RCC 7860 (cell line): ENCODE results near the gene FIZ1.
"Not testable (repeated sequence)": the region's sequence is repeated elsewhere in the genome, so short reads cannot be mapped to it uniquely, and the experiment has no call there.

Source experiments
- DNase-seq: peaks from one replicate; pipeline ENCODE4 v3.0.0-alpha.2; 2015; ENCODE audit warnings: low spot score
- FAIRE-seq: peaks from 2 replicates; lab custom pipeline; 2012; peaks lifted over from hg19 to GRCh38; lab: Jason Lieb, UNC

FIZ1 gene

DNA sequence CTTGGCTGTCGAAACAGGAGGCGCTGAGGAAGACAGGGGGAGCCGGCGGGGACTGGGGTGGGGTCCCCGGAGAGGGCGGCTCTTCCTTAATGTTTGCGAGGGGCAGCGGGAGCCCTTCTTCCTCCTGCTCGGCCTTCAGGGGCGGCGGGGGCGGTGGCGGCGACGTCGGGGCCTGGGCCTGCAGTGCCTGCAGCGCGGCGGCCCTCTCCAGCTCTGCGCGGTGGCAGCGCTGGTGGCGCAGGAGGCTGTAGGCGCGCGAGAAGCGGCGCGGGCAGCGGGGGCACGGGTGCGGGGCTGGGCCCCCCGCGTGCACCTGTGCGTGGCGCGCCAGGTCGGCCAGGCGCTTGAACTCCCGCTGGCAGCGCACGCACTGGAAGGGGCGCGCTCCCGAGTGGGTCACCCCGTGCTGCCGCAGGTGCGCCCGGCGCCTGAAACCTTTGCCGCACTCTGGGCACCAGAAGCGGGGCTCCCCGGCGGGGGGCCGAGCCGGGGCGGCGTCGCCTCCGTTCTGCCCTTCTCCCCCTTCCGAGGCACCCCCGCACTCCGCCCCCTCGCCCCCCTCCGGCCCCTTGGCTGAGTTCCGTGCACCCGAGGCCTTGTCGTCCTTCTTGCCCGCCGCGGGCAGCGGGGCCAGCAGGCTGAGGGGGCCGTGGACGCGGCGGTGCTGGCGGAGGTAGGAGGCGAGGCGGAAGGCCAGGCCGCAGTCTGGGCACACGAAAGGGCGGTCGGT lies 21.1 kb downstream of the FIZ1 start:
- FAIRE-seq, result no peak

DNA sequence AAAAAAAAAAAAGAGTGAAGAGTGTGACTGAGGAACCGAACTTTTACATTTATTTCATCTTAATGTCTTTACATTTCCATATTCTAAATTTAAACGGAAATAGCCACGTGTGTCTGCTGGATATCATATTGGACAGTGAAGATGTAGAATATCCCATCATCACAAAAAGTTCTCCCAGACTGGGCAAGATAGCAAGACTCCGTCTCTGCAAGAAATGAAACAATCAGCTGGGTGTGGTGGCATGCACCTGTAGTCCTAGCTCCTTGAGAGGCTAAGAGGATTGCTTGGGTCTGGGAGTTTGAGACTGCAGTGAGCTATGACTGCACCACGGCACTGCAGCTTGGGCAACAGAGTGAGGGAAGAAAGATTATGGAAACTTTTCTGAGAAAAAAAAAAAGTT lies 22.6 kb downstream of the FIZ1 start:
- FAIRE-seq, result no peak

More for the DNA sequence above, 21.1 kb downstream of the FIZ1 start:
- no peak for DNase-seq

DNA sequence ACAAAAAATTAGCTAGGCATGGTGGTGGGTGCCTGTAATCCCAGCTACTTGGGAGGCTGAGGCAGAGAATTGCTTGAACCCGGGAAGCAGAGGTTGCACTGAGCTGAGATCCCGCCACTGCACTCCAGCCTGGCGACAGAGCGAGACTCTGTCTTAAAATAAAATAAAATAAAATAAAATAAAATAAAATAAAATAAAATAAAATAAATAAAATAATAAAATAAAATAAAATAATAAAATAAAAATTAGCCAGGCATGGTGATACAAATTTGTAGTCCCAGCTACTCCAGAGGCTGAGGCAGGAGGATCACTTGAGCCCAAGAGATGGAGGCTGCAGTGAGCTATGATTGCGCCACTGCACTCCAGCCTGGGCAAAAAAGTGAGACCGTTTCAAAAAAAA lies 25.4 kb downstream of the FIZ1 start:
- FAIRE-seq, DNase-seq: not testable (repeated sequence)

More for the DNA sequence above, 22.6 kb downstream of the FIZ1 start:
- no peak for DNase-seq

DNA sequence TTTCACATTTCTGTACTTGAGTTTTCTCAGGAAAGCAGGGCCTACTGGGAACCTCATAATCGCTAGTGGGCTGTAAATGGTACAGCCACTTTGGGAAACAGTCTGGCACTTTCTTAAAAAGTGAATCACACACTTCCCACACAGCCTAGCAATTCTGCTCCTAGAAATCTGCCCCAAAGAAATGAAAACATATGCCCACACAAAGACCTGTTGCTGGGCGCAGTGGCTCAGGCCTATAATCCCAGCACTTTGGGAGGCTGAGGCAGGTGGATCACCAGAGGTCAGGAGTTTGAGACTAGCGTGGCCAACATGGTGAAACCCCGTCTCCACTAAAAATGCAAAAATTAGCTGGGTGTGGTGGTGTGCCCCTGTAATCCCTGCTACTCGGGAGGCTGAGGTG lies 29.8 kb downstream of the FIZ1 start:
- FAIRE-seq, DNase-seq: not testable (repeated sequence)

DNA sequence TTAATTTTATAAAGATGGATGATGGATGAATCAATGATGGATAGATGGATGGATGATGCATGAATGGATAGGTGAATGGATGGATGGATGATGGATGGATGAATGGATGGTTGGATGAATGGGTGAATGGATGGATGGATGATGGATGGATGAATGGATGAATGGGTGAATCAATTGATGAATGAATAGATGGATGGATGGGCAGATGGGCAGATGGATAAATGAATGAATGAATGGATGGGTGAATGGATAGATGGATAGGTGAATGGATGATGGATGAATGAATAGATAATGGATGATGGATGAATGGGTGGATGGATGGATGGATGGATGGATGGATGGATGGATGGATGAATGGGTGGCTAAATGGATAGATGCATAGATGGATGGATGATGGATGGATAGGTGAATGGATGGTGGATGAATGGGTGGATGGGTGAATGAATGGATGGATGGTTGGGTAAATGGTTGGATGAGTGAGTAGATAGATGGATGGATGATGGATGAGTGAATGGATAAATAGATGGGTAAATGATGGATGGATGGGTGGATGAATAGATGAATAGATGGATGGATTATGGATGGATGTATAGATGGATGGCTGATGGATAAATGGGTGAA lies 31.5 kb downstream of the FIZ1 start:
- DNase-seq (no peak), FAIRE-seq (no peak)

DNA sequence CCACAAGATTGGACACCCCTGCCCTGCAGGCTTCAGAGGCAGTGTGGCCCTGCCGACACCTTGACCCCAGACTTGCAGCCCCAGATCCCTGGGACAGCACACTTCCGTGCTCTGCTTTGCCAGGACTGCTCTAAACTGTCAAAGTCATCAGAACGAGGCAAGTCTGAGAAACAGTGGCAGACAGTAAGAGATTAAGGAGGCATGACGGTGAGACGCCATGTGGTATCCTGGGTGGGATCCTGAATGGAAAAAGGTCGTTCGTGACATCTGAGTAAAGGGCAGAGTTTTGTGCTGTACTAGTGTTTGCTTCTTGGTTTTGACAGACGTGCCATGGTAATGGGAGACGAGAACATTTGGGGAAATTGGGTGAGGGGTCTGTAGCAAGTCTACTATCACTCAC lies 32.5 kb downstream of the FIZ1 start:
- FAIRE-seq, result no peak
- DNase-seq, result no peak

DNA sequence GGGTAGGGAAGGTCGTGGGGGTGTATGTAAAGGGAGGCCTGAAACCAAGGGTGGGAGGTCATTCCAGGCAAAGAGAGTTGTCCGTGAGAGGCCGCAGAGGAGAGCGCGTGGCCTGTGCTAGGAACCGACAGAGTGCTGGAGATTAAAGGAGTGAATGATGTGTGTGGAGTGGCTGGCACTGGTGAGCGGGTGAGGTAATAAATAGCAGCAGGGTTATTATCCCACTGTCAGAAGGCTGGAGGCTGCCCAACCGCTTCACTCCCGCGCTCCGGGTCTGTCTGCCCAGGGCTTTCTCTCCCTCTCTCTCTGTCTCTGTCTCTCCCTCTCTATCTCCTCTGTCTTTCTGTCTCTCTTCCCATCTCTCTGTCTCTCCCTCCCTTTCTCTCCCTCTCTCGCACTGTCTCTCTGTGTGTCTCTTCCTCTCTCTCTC lies 36.0 kb downstream of the FIZ1 start:
- no peak for DNase-seq
- FAIRE-seq, result no peak

DNA sequence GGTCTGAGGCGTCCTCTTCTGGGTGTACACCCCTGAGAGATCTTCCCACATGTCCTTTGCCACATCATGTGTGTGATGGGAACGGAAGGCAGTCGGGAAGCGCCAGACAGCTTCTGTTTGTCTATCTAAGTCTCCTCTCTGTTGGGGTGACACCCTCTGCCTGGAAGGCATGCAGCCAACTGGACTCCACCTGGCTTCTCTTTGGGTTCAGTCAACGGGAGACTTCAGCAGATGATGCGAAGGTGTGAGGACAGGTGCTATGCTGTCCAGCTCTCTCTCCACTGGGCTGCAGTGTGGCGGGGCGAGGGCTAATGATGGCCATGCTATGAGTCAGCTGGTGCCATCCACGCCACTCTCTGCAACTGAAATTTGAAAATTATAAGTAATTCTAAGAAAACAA lies 39.6 kb downstream of the FIZ1 start:
- DNase-seq (no peak), FAIRE-seq (no peak)

DNA sequence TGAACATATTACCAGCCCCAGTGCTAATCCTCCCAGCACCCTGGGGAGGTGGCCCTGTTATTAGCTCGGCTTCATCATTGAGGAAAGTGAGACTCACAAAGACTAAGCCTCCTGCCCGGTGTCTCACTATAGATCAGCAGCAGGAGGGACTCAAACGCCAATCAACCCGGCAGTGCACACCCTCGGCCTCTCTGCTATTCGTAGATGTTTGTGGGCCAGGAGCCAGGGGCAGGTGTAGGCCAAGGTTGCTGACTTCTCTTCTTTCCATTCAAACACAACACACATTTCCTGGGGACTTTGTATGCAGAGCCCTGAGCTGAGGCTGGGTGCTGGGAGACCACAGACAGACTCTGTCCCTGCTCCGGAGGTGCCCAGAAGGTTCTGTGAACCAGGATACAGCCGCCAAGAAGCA lies 44.6 kb downstream of the FIZ1 start:
- DNase-seq (no peak), FAIRE-seq (no peak)

DNA sequence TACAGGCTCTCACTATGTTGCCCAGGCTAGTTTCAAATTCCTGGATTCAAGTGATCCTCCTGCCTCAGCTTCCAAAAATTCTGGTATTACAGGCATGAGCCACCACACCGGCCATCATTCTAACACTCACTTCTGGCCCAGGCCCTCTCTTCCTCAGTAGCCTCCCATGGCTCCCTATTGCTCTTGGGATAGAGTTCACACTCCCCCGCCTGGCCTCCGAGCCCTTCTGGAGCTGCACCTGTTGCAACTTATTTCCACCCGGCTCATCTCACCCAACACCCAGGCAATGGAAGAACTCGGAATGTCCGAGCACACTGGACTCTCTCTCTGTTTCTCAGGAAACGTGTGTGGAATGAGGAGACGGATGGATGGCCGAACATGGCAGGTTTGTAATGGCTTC lies 45.0 kb downstream of the FIZ1 start:
- FAIRE-seq (no peak), DNase-seq (no peak)

DNA sequence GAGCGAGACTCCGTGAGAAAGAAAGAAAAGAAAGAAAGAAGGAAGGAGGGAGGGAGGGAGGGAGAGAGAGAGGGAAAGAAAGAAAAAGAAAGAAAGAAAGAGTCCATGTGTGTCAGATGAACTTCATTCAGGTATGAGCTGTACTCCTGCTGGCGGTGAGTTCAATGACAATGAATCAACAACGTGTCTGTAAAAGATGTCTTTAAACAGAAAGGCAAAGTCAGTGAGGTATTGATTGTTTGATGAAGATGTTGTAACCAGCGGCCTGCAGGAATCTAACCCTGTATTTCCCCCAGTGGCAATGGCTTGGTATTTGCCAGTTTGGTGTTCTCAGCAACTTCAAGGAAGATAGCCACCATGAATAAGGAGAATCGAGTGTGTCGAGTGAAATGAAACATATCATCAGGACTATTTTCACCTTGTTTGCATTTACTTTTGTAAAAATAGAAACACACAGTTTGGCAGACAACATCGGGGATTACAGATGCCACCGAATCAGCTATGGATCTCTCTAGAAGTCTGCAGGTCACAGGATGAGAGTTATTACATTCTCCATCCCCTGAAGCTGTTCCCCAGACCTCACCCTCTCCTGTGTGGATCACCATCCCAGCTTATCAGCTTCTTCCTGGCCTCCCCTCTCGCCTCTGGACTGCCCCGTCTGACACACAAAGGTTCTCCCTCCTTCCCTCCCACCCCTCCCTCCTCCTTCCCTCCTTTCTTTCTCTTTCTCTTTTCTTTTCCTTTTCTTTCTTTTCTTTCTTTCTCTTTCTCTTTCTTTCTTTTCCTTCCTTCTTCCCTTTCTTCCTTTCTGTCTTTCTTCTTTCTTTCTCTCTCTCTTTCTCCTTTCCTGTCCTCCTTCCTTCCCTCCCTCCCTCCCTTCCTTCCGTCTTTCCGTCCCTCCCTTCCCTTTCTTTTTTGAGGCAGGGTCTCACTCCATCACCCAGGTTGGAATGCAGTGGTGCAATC lies 45.8 kb downstream of the FIZ1 start:
- DNase-seq, result no peak

DNA sequence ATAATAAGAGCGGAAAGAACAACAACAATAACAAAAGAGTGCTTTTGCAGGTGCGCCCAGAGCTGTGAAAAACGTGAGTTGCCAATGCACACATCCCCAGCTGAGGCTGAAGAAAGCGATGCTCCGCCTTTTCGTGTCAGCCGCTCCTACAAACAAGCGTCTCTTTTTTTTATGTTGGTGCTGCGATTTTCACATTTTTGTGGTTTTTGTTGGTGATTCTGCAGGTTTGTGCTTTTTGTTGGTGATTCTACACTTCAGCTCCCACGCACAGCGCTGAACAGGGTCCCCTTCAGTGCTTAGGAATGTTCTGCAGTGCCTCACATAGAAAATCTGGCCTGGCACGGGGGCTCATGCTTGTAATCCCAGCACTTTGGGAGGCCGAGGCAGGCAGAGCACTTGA lies 46.7 kb downstream of the FIZ1 start:
- DNase-seq (peak; percentile 12), FAIRE-seq (no peak)

More for the DNA sequence above, 45.8 kb downstream of the FIZ1 start:
- no peak for FAIRE-seq

DNA sequence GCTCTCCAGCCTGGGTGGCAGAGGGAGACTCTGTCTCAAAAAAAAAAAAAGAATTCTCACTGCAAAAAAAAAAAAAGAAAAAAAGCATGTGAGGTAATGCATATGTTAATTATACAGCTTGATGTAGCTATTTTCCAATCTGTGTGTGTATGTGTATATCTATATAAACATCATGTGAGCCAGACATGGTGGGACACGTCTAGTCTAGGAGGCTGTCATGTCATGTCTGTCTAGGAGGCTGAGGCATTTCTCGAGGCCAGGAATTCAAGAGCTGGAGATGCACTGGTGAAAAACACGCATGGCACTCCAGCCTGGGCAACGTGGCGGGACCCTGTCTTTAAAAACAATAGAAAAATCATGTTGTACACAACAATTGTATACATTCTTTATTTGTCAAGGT lies 47.1 kb downstream of the FIZ1 start:
- DNase-seq (no peak), FAIRE-seq (no peak)

DNA sequence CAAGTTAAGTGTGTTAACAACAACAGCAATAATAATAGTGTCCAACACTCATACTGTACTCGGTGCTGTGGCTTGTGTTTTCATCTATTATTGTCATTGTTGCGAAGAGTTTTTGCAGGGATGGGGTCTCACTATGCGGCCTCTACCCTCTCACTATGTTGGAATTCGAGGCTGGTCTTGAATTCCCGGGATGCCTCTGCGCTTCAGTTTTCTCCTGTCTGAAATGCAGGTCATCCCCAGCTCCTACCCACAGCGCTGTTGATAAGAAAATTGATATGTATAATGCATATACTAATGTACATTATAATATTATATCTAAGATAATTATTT lies 49.0 kb downstream of the FIZ1 start:
- FAIRE-seq (no peak), DNase-seq (no peak)

DNA sequence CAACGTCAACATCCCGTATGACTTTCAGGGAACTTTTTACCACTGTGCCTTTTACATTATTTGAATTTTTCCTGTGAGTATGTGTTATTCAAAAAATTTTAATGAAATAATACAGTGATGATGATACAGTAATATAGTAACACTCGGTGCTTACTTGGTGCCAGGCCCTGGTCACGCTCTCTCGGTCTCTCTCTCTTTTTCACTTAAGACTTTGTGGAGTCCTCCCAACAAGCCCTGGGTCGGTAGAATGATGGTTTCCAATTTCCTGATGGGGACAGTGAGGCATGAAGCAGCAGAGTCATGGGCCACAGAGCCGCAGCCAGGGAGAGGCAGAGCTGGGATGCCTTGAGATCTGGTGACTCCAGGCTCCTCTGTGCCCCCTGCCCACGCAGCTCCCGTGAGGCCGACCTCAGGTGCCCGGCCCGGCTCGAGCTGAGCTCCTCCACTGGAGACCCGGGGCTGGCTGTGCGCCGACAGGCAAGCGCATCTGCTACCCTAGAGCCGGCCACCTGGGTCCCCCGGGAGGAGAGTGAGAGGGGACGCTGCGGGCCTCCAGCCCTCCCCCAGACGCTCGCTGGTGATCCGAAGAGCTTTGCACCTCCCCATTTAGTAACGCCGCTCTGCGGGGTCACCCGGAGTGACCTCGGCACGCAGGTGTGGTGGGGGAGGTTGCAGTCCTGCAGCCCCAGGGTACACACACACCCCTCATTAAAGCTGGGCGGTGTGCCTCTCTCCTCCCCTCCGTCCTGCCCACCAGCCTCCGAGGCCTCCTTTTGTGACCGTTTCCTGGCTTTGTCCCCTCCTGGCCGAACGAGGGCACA lies 49.6 kb downstream of the FIZ1 start:
- DNase-seq (peak; percentile 84), FAIRE-seq (peak; percentile 81)

DNA sequence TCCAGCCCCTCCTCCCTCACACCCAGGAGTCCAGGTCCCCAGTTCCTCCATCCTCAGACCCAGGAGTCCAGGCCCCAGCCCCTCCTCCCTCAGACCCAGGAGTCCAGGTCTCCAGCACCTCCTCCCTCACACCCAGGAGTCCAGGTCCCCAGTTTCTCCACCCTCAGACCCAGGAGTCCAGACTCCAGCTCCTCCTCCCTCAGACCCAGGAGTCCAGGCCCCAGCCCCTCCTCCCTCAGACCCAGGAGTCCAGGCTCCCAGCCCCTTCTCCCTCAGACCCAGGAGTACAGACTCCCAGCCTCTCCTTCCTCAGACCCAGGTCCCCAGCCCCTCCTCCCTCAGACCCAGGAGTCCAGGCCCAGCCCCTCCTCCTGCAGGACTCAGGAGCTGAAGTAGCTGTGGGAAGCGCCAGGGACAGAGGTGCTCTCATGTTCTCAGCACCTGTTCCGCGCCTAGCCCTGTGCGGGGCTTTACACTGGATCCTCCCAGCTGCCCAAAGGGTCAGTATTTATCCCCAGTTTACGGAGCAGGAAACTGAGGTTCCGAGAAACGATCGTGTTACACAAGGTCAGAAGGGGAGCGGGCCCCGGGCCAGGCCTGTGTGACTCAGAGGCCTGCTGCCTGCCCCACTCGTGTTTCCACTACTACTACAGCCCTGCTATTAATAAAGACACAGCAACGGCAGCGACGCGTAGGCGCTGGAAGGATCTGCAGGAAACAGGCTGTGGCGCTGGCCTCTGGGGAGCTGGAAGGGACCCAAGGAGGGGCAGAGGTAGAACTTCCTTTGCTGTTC lies 52.3 kb downstream of the FIZ1 start:
- peak; percentile 56 for FAIRE-seq
- peak; percentile 62 for DNase-seq

DNA sequence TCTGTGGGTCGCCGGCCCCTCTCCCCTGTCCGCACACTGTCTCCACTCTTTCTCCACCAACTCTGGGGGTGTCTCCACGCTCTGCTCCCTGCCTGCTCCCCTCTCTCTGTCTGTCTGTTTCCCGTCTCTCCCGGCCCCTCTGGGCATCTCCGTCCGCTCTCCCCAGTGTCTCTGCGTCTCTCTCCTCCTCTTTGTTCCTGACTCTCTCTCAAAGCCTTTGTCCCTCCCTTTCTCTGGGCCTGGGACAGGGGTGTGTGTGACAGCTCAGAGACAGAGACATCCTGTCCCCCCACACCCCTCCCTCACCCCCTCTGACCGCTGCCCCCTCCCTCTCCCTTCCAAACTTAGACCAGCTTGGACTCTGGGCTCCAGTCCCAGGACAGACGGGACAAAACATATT lies 53.3 kb downstream of the FIZ1 start:
- no peak for DNase-seq
- FAIRE-seq, result no peak

DNA sequence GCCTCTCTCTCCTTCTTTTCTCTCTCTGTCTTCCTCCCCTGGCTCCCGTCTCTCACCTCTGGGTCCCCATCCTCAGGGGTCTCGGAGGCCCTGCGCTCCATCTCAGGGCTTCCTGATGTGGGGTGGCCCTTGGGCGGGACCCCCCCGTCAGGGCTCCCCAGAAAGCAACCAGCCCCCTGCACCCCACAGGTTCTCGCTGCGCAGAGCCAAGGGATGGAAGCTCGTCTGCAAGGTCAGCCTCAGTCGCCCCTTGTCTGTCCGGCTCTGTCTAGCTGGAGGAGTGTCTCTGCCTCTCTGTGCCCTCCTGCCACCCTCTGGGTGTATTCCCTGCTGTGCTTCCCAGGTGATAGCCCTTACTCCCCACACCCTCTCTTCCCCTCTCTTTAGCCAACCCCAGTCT lies 53.9 kb downstream of the FIZ1 start, which contains the start of gene SBK3:
Gene SBK3 (minus strand): TSS at position 101 of the 400 bp plus-strand sequence. CDS start 0 bp downstream, at position 101.
- FAIRE-seq (no peak), DNase-seq (no peak)

DNA sequence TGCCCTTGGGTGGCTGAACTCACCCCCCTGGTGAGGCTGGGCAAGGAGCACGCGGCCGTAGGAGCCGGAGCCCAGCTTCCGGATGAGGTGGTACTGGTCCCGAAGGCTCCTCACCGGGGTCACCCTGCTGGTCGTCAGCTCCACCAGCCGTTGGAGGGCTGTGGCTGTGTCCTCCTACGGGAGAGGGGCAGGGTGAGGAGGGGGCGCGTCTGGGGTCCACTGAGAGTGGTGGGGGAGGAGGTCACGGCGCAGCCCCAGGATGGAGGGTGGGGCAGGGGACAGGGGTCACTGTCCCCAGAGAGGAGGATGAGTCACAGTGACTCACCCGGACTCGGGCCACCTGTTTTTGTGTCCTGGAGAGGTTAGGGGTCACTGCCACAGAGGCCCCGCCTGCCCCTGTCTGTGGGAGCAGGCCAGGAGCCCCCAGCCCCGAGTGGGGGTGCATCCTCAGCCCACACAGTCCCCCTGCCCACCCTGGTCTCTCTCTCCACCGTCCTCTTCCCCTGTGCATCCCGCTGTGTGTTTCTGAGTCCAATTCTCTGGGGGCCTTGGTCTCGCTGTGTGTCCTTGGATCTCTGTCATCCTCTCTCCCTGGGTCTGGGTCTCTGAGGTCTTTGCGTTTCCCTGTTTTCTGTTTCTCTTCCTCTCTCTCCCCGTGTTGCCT lies 54.4 kb downstream of the FIZ1 start:
- FAIRE-seq, result no peak
- DNase-seq, result no peak
